Heart right ventricle (tissue), 16 donors: ENCODE results near the gene KIF16B. TPM values are rescaled to one million over a fixed set of nuclear protein-coding genes. Genes with fewer than 3 reads are reported as not detected.

ENCODE experiments used
- ATAC-seq, 8 donors: fragments of 200-7000 bp; cut with Tn5 transposase; one replicate each; pipeline ENCODE4 v1.9.1; 2020; ENCODE audit warnings: mild to moderate bottlenecking in 8 of 8, moderate library complexity in 8 of 8, moderate number of reproducible peaks in 1 of 8
- DNase-seq, 2 donors: peaks; one replicate each; pipeline ENCODE4 v3.0.0-alpha.2; 2020
- H3K27ac ChIP-seq, 10 donors: fragments of 200-600 bp; sonication (generic) in 2 of 10; one replicate each; pipeline versions ENCODE4 v1.5.0 to v1.8.0; 2020 to 2022; ENCODE audit warnings: mild to moderate bottlenecking in 3 of 10
- H3K27me3 ChIP-seq, 7 donors: fragments of 200-600 bp; one replicate each; pipeline ENCODE4 v1.8.0; 2021 to 2022; ENCODE audit warnings: mild to moderate bottlenecking in 2 of 7
- H3K36me3 ChIP-seq, 9 donors: fragments of 200-600 bp; sonication (generic) in 1 of 9; one replicate each; pipeline versions ENCODE4 v1.5.0 to v1.8.0; 2020 to 2022; ENCODE audit warnings: mild to moderate bottlenecking in 2 of 9
- H3K4me1 ChIP-seq, 9 donors: fragments of 200-600 bp; sonication (generic) in 1 of 9; one replicate each; pipeline versions ENCODE4 v1.5.0 to v1.8.0; 2020 to 2022; ENCODE audit warnings: mild to moderate bottlenecking in 4 of 9
- H3K4me3 ChIP-seq, 10 donors: fragments of 200-600 bp; sonication (generic) in 2 of 10; one replicate each; pipeline versions ENCODE4 v1.5.0 to v1.8.0; 2020 to 2022; ENCODE audit warnings: mild to moderate bottlenecking in 7 of 10, moderate library complexity in 2 of 10
- H3K9me3 ChIP-seq, 11 donors: fragments of 200-600 bp in 10 of 11; sonication (generic) in 2 of 11; one replicate each; pipeline versions ENCODE4 v1.5.0 to v1.8.0; 2013 to 2022; ENCODE audit warnings: mild to moderate bottlenecking in 2 of 11, control low read depth in 1 of 11, moderate library complexity in 1 of 11
- CTCF ChIP-seq, 9 donors: fragments of 200-600 bp; sonication (generic) in 2 of 9; IDR thresholded peaks; one replicate each; pipeline versions ENCODE4 v1.5.0 to v1.8.0; 2021 to 2022; ENCODE audit warnings: antibody characterized with exemption in 9 of 9, mild to moderate bottlenecking in 5 of 9, moderate library complexity in 1 of 9
- WGBS, 2 donors: extraction: QIAGEN DNeasy Blood & Tissue Kit; methylation state at CpG; one replicate each; pipeline ENCODE4 v1.1.7; 2013; ENCODE audit warnings: inconsistent platforms in 1 of 2; 5-methylcytosine and 5-hydroxymethylcytosine counted together
- intact Hi-C, 10 donors: fragments of 100-400 bp; cut with DNase I; formaldehyde crosslinking; loops; one replicate each; pipeline versions ENCODE4 v1.11.1 to v1.14.2; 2022
- polyA plus RNA-seq, 2 donors: library from polyadenylated mRNA; stranded (reverse); fragments of 200-250 nt; gene quantifications; one replicate each; pipeline ENCODE4 v1.2.3, GENCODE V29; 2013
- total RNA-seq, 10 donors: library from RNA; stranded (reverse); fragmentation: NEBNext Ultra II Directional in 3 of 10; extraction: Animal tissue kit (Norgen Biotek cat#: 25700) in 3 of 10; gene quantifications; one replicate each; pipeline versions ENCODE4 v1.2.1 to v1.2.4, GENCODE V29; 2021 to 2023
- donor health status: Arrhythmogenic right ventricular cardiomyopathy.
- donor health status: ischemic (EF 13 %, LVEDD 7.1; RV severe dilation, severe dysfunction).
- donor health status: healthy with polysubstance abuse.
- donor health status: DM: no; HTN: yes; CAD: no.
- donor health status: DM: no; HTN: no; CAD: no.
- donor health status: ischemic (EF 25% LVEDD 6.9; RV normal size, moderate dysfunction).
- donor health status: ischemic (EF 25% LVEDD 5.7; RV mildly dilated, moderate dysfunction).
- donor health status: healthy.
- donor health status: DM: yes; HTN: yes; CAD: no.
- donor health status: Ischemic cardiomyopathy.
- donor health status: ischemic (EF 35%, LVEDD 5.7; RV mildly dilated, moderate dysfunction).
- donor health status: nonischemic (EF 11% LVEDD 7.7; RV severe dilation, severe dysfunction).
- donor health status: DM: yes; HTN: yes; CAD: no.
- donor health status: PGD.
- donor health status: ischemic (EF 29% LVEDD 5.4; RV normal size, mild dysfunction).
- donor health status: nonischemic (EF 23%, LVEDD 6.1; RV moderate dilation, normal function).

Gene KIF16B
- total and polyA plus RNA-seq, 12 donors: 9.7 to 22.5 (median 17.9) TPM

GRCh38 chr20:16472045-16472872 lies 101.0 kb downstream of the KIF16B start:
- peaks cover 0 to 8% (median 0%) of the 10 kb centered on the region in 9 donors for H3K36me3 ChIP-seq
- no peaks in the 10 kb centered on the region for H3K9me3 ChIP-seq
- ATAC-seq: peak in 3 of 8 donors; percentile 14 to 50 (median 37)
- H3K27ac ChIP-seq: no peak overlapping the region
- no peak for DNase-seq
- peaks cover 0 to 32% (median 8%) of the 10 kb centered on the region in 9 donors for H3K4me1 ChIP-seq
- no peaks in the 10 kb centered on the region for H3K27me3 ChIP-seq
- WGBS, 2 donors: 71 to 77% methylated on average over 12 of the region's 12 CpGs
- TF ChIP-seq CTCF (IDR thresholded peaks at IDR 0.05): no peak
- intact Hi-C loops: loop anchor here in 3 of 10 donors (5.0 to 10.0 kb wide), 3 partner anchors 757 to 767 kb away; no protein-coding TSS in a partner anchor
- no peak overlapping the region for H3K4me3 ChIP-seq

GRCh38 chr20:16469395-16469905 lies 103.8 kb downstream of the KIF16B start:
- no peak for TF ChIP-seq CTCF (IDR thresholded peaks at IDR 0.05)
- 97 to 98% methylated on average over 5 of the region's 5 CpGs for WGBS, 2 donors
- intact Hi-C loops: no loop called here

GRCh38 chr20:16462711-16463110 lies 110.5 kb downstream of the KIF16B start:
- ATAC-seq (no peak), DNase-seq (no peak)
- Histone ChIP-seq H3K27ac (no peak overlapping the region), H3K36me3 (no peaks in the 10 kb centered on the region), H3K4me3 (no peak overlapping the region), H3K27me3 (no peaks in the 10 kb centered on the region), H3K9me3 (no peaks in the 10 kb centered on the region), H3K4me1 (peaks cover 0 to 17% (median 7%) of the 10 kb centered on the region in 9 donors)
- WGBS, 2 donors: 83 to 90% methylated on average over 5 of the region's 5 CpGs
- intact Hi-C loops: no loop called here
- TF ChIP-seq CTCF (IDR thresholded peaks at IDR 0.05): no peak

More at GRCh38 chr20:16469395-16469905, 103.8 kb downstream of the KIF16B start:
- no peak for ATAC-seq
- Histone ChIP-seq H3K4me3 (no peak overlapping the region), H3K36me3 (no peaks in the 10 kb centered on the region), H3K4me1 (peaks cover 0 to 20% (median 5%) of the 10 kb centered on the region in 9 donors), H3K27me3 (no peaks in the 10 kb centered on the region), H3K27ac (no peak overlapping the region), H3K9me3 (no peaks in the 10 kb centered on the region)
- no peak for DNase-seq

- intact Hi-C loops: no loop called here
- 3 to 7% methylated on average over 1 of the region's 1 CpG for WGBS, 2 donors
- Histone ChIP-seq H3K27ac (no peak overlapping the region), H3K36me3 (no peaks in the 10 kb centered on the region), H3K4me1 (peaks cover 0 to 17% (median 7%) of the 10 kb centered on the region in 9 donors), H3K27me3 (no peaks in the 10 kb centered on the region), H3K9me3 (no peaks in the 10 kb centered on the region), H3K4me3 (no peak overlapping the region)
- ATAC-seq (peak; percentile 88 to 100 (median 94)), DNase-seq (peak in 1 of 2 donors; percentile 45)
- TF ChIP-seq CTCF (IDR thresholded peaks at IDR 0.05): no peak
Measured at GRCh38 chr20:16459019-16459700, 114.1 kb downstream of the KIF16B start.
